ENCODE results near the gene HAGH.

Gene HAGH

DNA sequence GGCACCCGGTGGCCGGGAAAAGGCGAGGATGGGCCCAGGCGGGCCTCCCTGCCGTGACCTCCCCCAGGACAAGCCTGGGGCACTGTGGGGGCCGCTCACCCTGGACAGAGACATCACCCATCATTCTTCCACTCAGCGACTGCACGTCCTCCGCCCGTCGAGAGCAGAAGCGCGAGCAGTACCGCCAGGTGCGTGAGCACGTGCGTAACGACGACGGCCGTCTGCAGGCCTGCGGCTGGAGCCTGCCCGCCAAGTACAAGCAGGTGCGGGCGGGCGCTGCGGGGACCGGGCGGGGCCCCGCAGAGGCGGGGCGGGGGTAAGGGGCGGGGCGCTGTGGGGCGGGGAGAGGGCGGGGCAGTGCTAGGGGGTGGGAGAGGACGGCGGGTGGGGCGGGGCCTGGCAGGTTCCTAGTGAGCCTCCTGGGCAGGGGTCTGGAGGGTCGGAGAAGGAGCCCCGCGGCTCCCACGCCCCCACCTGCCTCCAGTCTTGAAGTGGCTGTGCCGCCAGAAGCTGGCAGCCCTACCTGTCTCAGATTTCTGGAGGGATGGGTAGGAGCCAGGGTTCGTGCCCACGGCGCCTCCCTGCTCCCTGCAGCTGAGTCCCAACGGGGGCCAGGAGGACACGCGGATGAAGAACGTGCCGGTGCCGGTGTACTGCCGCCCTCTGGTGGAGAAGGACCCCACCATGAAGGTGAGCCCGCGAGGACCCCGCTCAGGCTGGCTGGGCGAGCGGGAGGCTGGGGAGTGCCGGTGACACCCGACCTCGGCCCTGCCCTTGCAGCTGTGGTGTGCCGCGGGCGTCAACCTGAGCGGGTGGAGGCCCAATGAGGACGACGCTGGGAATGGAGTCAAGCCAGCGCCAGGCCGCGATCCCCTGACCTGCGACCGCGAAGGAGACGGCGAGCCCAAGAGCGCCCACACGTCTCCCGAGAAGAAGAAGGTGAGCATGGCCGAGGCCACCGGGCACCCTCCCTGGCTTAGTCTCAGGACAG is 62.8 kb downstream of the HAGH start:
- no peak for DNase-seq (ENCODE audit: insufficient read length, low spot score)

GRCh38 chr16:1762879-1763520 is 63.6 kb downstream of the HAGH start:
- DNase-seq (ENCODE audit: insufficient read length, low spot score) (no peak), FAIRE-seq (no peak)
- TF ChIP-seq, protein P1, sequence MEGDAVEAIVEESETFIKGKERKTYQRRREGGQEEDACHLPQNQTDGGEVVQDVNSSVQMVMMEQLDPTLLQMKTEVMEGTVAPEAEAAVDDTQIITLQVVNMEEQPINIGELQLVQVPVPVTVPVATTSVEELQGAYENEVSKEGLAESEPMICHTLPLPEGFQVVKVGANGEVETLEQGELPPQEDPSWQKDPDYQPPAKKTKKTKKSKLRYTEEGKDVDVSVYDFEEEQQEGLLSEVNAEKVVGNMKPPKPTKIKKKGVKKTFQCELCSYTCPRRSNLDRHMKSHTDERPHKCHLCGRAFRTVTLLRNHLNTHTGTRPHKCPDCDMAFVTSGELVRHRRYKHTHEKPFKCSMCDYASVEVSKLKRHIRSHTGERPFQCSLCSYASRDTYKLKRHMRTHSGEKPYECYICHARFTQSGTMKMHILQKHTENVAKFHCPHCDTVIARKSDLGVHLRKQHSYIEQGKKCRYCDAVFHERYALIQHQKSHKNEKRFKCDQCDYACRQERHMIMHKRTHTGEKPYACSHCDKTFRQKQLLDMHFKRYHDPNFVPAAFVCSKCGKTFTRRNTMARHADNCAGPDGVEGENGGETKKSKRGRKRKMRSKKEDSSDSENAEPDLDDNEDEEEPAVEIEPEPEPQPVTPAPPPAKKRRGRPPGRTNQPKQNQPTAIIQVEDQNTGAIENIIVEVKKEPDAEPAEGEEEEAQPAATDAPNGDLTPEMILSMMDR (IDR thresholded peaks at IDR 0.05; ENCODE audit: insufficient read depth, missing control alignments) = no peak

More for the DNA sequence above, 62.8 kb downstream of the HAGH start:
- FAIRE-seq = no peak
- TF ChIP-seq, protein P1 (IDR thresholded peaks at IDR 0.05; ENCODE audit: insufficient read depth, missing control alignments) = peak; percentile 12

- DNase-seq (ENCODE audit: insufficient read length, low spot score) (no peak), FAIRE-seq (no peak)
- TF ChIP-seq, protein P1 (IDR thresholded peaks at IDR 0.05; ENCODE audit: insufficient read depth, missing control alignments) = no peak
Measured at GRCh38 chr16:1762196-1762878, 64.3 kb downstream of the HAGH start.

- TF ChIP-seq, protein P1 (IDR thresholded peaks at IDR 0.05; ENCODE audit: insufficient read depth, missing control alignments) = no peak
- no peak for DNase-seq (ENCODE audit: insufficient read length, low spot score)
- no peak for FAIRE-seq
Measured at GRCh38 chr16:1761751-1762150, 64.9 kb downstream of the HAGH start.

- FAIRE-seq = no peak
- TF ChIP-seq, protein P1 (IDR thresholded peaks at IDR 0.05; ENCODE audit: insufficient read depth, missing control alignments) = no peak
Measured at GRCh38 chr16:1760911-1761310, 65.7 kb downstream of the HAGH start.

DNA sequence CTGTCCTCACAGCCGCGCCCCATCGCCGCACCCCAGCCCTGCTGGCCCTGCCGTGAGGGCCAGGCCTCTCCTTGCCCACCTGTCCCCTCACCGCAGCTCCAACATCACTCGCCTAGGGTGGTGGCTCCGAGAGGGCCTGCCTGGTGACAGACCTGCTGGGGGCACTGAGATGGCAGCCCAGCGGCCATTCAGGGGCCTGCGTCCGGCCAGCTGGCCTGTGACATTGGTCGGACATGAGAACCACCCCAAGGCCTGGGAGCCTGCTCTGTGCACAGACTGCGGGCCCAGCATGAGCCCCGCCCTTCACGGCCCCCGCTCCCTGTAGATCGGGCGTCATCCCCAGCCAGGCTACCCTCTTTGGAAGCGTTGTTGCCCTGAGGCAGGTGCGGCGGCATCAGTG is 67.1 kb downstream of the HAGH start:
- DNase-seq (ENCODE audit: insufficient read length, low spot score) (no peak), FAIRE-seq (no peak)
- TF ChIP-seq, protein P1 (IDR thresholded peaks at IDR 0.05; ENCODE audit: insufficient read depth, missing control alignments) = no peak

More at GRCh38 chr16:1760911-1761310, 65.7 kb downstream of the HAGH start:
- no peak for DNase-seq (ENCODE audit: insufficient read length, low spot score)

Measured in D721Med (cell line).